GM21447 (cell line): ENCODE results near the gene ARHGEF11.

Experiments
- ATAC-seq: cut with Tn5 transposase; IDR thresholded peaks from one replicate; pipeline ENCODE4 v1.9.1; 2021; ENCODE audit not compliant: unreplicated experiment

The ARHGEF11 gene

GRCh38 chr1:157001304-157001703 lies 44.2 kb downstream of the ARHGEF11 start:
- ATAC-seq: no peak

DNA sequence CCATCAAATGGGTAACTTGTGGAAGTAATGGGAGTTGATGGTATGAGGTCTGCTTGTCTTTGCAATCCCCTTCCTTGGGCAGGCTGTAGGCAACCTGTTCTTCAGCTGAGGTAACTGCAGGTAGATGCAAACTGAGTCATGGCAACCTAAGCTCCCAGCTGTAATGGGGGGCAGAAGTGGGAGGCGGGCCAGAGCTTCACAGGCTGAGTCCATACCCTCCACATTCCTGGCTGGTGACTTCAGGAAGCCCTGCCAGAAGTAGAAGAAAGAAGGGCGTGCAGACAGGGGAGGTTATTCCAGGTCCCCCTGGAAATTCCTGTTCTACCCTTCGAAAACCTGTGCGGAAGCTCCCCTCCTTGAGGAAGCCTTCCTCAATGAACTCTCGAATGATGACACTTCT lies 44.9 kb downstream of the ARHGEF11 start:
- ATAC-seq: no peak

DNA sequence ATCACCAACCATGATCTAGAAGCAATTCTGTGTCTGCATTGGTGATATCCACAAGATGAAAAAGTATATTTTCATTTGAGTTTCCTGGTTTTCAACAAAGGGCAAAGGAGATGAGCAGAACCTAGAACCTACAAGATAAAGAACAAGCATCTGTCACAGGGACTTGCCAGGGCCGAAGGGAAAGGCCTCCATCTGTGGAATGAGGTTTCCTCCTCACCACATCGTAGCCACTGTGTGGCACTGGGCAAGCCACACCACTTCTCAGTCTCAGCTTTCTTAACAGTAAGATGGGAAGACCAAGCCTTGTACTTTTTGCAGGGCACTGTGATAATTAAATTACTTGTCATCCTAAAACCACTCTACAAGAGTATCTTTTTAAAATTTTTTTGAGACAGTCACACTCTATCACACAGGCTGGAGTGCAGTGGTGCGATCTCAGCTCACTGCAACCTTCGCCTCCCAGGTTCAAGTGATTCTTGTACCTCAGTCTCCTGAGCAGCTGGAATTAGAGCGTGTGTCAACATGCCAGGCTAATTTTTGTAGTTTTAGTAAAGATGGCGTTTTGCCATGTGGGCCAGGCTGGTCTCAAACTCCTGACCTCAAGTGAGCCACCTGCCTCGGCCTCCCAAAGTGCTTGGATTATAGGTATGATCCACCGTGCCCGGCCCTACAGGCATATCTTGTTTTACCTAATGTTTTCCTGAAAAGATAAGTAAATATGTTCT lies 45.8 kb downstream of the ARHGEF11 start:
- ATAC-seq: no peak

GRCh38 chr1:156998840-156999500 lies 46.6 kb downstream of the ARHGEF11 start:
- ATAC-seq: no peak

DNA sequence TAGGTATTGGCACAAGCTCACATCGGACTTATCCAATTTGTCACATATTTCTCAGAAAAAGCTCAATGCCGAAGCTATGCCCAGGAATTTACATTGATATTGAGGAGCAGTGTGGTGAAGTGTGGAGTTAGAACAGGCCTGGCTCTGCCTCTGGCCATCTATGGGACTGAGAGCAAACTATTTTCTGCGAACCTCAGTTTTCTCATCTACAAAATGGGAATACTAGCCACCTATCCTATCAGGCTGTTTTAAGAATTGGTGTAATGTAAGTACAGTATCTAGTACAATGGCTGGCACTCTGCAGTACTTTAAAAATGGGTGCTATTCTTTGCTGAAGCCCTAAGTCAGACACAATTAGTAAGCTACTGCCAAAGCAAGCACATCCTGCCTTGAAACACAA lies 47.2 kb downstream of the ARHGEF11 start:
- no peak for ATAC-seq

DNA sequence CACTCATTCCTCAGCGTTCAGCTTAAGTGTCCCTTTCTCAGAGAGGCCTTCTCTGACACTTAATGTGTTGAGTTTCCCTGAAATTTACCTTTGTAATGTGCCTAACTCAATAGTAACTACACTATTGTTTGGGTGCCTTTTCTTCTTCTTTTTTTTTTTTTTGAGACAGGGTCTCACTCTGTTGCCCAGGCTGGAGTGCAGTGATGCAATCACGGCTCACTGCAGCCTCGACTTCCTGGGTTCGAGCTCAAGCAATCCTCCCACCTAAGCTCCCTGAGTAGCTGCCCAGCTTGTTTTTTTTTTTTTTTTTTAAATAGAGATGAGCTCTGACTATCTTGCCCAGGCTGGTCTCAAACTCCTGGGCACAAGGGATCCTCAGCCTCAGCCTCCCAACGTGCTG lies 50.1 kb downstream of the ARHGEF11 start:
- ATAC-seq: no peak

- ATAC-seq: no peak
Measured at GRCh38 chr1:156994277-156994676, 51.3 kb downstream of the ARHGEF11 start.

GRCh38 chr1:156993426-156994147 lies 52.0 kb downstream of the ARHGEF11 start:
- no peak for ATAC-seq

- ATAC-seq: no peak
Measured at GRCh38 chr1:156992215-156992614, 53.3 kb downstream of the ARHGEF11 start.

DNA sequence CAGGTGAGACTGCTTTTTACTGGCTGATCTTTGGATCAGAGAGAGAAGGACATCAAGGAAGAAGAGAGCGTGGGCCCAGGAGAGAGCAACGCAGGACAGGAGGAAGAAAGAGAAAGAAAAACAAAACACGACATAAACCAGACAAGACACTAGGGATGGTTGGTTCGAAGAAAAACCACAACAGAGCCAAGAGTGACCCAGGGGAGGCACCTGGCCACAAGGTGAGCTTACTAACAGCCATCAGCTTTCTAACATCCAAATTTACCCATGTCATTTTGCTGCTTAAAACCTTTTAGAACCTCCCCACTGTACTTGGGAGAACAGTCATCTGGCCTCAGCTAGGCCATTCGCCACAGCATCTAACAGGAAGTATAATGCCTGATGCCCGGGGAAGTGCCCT lies 57.8 kb downstream of the ARHGEF11 start:
- no peak for ATAC-seq

DNA sequence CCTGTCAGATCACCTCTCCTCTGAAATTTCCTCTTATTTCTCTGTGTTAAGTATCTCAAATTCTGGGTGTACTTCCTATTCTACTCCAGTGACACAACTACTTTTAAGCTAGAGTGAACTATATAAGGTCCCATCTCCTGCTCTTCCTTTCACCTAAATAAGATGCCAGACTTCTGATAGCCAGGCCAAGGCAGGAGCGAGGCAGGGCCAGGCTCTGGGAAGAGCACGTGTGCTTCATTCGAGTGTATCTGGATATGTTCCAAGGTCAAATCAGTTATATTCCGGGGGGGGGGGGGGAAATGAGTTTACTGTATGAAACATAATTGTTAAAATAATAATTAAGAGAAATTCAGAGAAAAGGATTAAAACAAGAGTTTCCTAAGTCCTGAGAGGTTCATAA lies 65.0 kb downstream of the ARHGEF11 start:
- ATAC-seq: no peak

DNA sequence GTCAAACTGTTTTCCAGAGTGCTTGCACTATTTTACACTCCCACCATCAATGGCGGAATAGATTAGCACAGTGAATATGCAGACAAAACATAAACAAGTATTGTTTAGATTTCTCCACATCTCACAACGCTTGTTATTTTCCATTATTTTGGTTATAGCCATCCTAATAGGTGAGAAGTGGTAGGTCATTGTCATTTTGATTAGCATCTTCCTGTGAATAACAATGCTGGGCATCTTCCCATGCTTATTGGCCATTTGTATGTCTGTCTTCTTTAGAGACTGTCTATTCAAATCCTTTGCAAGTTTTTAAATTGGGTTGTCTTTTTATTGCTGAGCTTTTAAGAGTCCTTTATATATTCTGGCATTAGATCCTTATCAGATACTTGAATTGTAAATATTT lies 70.5 kb downstream of the ARHGEF11 start:
- no peak for ATAC-seq

DNA sequence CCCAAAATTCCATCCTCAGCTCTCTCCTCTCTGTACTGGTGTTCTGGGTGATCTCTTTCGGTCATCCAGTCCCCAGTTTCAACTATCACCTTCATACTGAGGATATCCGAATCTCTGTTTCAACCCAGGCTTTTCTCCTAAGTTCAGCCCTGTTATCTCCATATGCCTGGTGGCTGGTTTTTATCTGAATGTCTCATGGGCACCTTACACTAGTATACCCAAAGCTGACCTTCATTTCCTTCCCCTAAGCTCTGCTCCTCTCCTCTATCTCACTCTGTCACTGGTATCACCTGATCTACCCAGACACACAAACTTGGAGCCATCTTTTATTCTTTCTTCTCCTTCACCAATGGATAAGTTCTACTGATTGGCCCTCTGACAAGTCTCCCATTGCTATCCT lies 72.1 kb downstream of the ARHGEF11 start:
- ATAC-seq: no peak

DNA sequence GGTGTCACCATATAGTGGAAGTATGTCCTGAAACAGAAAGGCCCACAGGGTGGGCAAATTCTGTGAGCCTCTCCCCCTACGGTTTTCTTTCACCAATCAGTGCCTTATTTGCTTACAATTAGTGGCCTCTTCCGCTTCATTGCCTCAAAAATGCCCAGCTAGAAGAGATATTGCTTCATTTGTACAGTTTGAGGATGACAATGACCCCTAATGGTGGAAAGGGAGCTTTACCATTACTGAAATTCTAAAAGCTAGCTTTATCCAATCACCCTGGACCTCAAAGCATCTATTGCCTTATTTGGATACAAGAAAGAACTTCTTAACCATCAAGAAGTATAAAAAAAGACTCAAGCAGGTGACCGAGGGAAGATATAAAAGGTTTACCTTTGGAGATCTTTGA lies 75.5 kb downstream of the ARHGEF11 start:
- ATAC-seq: no peak

DNA sequence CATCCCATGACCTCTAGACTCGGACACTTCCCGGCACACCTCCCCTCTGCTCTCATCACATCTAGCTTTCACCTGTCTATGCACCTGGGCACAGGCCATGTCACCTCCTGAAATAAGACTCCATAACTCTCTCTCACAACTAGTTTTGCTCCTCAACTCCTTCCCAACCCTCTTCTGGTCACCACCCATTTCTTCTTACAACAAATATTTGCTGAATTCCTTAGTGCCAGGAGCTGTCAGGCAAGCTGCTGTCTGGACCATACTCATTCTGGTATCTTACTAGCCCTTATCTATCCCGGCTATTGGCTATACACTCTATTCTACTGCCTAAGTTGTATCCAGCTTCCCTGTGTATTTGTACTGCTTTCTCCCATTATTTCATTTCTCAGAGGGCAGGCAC lies 76.0 kb downstream of the ARHGEF11 start:
- ATAC-seq: no peak

DNA sequence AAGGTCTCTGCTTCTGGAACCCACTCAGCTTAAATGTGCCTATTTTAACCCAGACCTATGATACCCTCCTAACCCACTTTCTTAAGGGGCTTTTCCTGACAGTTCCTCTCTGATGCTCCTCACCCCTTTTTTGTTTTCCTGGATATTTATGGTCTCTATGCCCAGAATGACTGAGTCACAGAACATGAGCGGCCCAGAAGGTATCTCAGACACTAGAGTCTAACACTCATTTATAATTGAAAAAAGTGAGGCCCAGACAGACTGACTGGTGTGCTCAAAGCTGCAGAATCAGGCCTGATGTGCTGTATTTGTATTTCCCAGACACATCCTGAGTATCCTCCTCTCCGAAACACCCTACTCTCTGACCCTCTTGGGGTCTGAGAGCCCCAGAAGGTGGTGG lies 81.1 kb downstream of the ARHGEF11 start:
- ATAC-seq: no peak

- ATAC-seq: no peak
Measured at GRCh38 chr1:156963621-156964020, 81.9 kb downstream of the ARHGEF11 start.

GRCh38 chr1:156961709-156962108 lies 83.8 kb downstream of the ARHGEF11 start:
- ATAC-seq: no peak

DNA sequence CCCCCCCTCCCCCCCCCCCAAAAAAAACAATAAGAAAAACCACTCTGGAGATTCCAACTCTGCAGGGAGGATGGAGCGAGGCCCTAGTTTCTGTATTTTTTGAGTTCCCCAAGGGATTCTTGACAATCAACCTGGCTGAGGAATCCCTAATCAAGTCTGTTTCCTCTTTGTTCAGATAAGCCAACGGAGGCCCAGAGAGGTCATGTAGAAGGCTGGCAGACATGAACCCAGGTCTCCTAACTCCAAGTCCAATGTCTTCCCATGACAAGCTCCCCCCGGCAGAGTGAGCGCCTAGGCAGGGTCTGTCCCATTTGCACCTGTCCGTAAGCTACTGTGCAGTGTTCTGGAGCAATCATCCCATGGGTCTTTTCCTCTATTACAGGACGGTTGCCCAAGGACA lies 85.6 kb downstream of the ARHGEF11 start:
- no peak for ATAC-seq

DNA sequence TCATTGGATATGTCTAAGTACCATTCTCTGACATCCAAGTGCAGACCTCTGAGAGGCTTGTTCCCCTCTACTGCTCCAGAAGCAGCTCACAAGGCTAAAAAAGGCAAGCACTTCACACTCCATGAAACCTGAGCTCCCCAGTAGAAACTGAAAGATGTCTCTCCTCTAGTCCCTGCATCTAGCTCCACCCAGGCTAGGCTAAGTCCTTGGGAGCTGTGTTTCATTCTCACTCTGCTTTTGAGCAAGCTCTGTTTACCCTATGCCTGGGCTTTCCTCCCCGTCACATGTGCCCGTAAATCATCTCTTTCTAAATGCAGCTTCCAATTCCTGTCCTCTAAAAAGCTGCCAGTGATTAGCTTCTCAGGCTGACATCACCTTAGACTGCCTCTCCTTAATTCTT lies 86.1 kb downstream of the ARHGEF11 start:
- peak; percentile 61 for ATAC-seq

GRCh38 chr1:156958247-156958714 lies 87.3 kb downstream of the ARHGEF11 start:
- ATAC-seq: no peak

DNA sequence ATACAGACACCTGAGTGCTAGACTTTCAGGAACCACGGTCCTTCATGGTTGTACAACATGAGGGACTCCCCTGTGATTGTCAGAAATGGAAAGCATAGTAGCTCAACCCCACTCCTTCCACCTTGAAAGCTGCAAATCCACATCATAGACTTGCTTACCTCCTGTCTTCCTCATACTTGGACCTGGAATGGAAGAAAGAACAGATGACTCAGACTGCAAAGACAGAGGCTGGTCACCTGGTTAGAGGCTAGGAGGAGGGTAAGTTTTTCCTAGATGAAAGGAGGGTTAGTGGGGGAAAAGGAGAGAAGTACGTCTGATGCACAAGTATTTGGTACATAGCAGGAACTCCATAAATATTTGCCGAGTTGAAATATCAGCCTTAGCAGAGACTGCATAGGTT lies 87.9 kb downstream of the ARHGEF11 start:
- no peak for ATAC-seq
